Activated CD8-positive, alpha-beta memory T cell treated with anti-CD3 and anti-CD28 coated beads, Interleukin-2, amount 10 ng/mL, durations not matched to agents 7 days and 5 days (primary cell): ENCODE measurements around the gene MAML3. TPM values are rescaled to one million over a fixed set of nuclear protein-coding genes. Genes with fewer than 3 reads are reported as not detected.

Experiments used
- ATAC-seq: fragments of 150-1000 bp; cut with Tn5 transposase; one replicate; pipeline ENCODE4 v1.10.0; 2021; ENCODE audit warnings: moderate library complexity
- CTCF ChIA-PET: fragments of 350-600 bp; sonication (Branson Sonifier 250); formaldehyde crosslinking; loops from one replicate; lab custom pipeline; 2021; ENCODE audit warnings: antibody characterized with exemption; lab: Charles Lee
- DNase-seq: peaks from one replicate; pipeline ENCODE4 v3.0.0-alpha.2; 2020
- H3K27ac Mint-ChIP-seq: one replicate; pipeline ENCODE4 v1.8.0; 2021; ENCODE audit warnings: mild to moderate bottlenecking, mixed read lengths
- H3K27me3 Mint-ChIP-seq: one replicate; pipeline ENCODE4 v1.8.0; 2021; ENCODE audit warnings: mixed read lengths
- H3K36me3 Mint-ChIP-seq: one replicate; pipeline ENCODE4 v1.8.0; 2021; ENCODE audit warnings: mild to moderate bottlenecking, mixed read lengths
- H3K4me1 Mint-ChIP-seq: one replicate; pipeline ENCODE4 v1.8.0; 2021; ENCODE audit warnings: mixed read lengths
- H3K4me3 Mint-ChIP-seq: one replicate; pipeline ENCODE4 v1.8.0; 2021; ENCODE audit warnings: mild to moderate bottlenecking, moderate library complexity, mixed read lengths
- H3K9me3 Mint-ChIP-seq: one replicate; pipeline ENCODE4 v1.8.0; 2022; ENCODE audit warnings: low read depth, mixed read lengths
- total RNA-seq, 2 experiments: library from RNA; stranded (reverse); gene quantifications; one replicate each; pipeline ENCODE4 v1.2.3, GENCODE V29; 2021

Gene MAML3
- total RNA-seq, 2 experiments from 2014 or later: 1.8 to 4.3 TPM

- DNase-seq (no peak), ATAC-seq (no peak)
- no peaks in the 10 kb centered on the region for H3K4me1 Mint-ChIP-seq
- no peak overlapping the region for H3K4me3 Mint-ChIP-seq
- H3K9me3 Mint-ChIP-seq: no peaks in the 10 kb centered on the region
- no peak overlapping the region for H3K27ac Mint-ChIP-seq
- H3K27me3 Mint-ChIP-seq: peaks cover 9% of the 10 kb centered on the region
- H3K36me3 Mint-ChIP-seq: no peaks in the 10 kb centered on the region
- CTCF ChIA-PET: no interaction called here
Measured at GRCh38 chr4:139824882-139825522, 329.0 kb downstream of the MAML3 start.

GRCh38 chr4:139823746-139824145, 330.2 kb downstream of the MAML3 start:
- no peak overlapping the region for H3K4me3 Mint-ChIP-seq
- H3K9me3 Mint-ChIP-seq: no peaks in the 10 kb centered on the region
- H3K4me1 Mint-ChIP-seq: no peaks in the 10 kb centered on the region
- CTCF ChIA-PET: no interaction called here
- no peak overlapping the region for H3K27ac Mint-ChIP-seq
- H3K36me3 Mint-ChIP-seq: no peaks in the 10 kb centered on the region
- no peak for DNase-seq
- ATAC-seq: no peak
- peaks cover 15% of the 10 kb centered on the region for H3K27me3 Mint-ChIP-seq

- Mint-ChIP-seq H3K36me3 (no peaks in the 10 kb centered on the region), H3K27ac (no peak overlapping the region), H3K4me3 (no peak overlapping the region), H3K27me3 (peaks cover 14% of the 10 kb centered on the region), H3K4me1 (no peaks in the 10 kb centered on the region), H3K9me3 (no peaks in the 10 kb centered on the region)
- DNase-seq (no peak), ATAC-seq (no peak)
- CTCF ChIA-PET: no interaction called here
Measured at GRCh38 chr4:139823345-139823744, 330.6 kb downstream of the MAML3 start.

GRCh38 chr4:139822391-139822790, 331.6 kb downstream of the MAML3 start:
- Mint-ChIP-seq H3K36me3 (no peaks in the 10 kb centered on the region), H3K4me1 (no peaks in the 10 kb centered on the region), H3K9me3 (no peaks in the 10 kb centered on the region), H3K4me3 (no peak overlapping the region), H3K27me3 (peaks cover 11% of the 10 kb centered on the region), H3K27ac (no peak overlapping the region)
- CTCF ChIA-PET: no interaction called here
- DNase-seq: no peak
- ATAC-seq: no peak

GRCh38 chr4:139819082-139819481, 334.9 kb downstream of the MAML3 start:
- no peaks in the 10 kb centered on the region for H3K36me3 Mint-ChIP-seq
- no peaks in the 10 kb centered on the region for H3K4me1 Mint-ChIP-seq
- H3K9me3 Mint-ChIP-seq: no peaks in the 10 kb centered on the region
- no peak for ATAC-seq
- H3K27me3 Mint-ChIP-seq: peaks cover 18% of the 10 kb centered on the region
- no peak for DNase-seq
- CTCF ChIA-PET: no interaction called here
- H3K27ac Mint-ChIP-seq: no peak overlapping the region
- no peak overlapping the region for H3K4me3 Mint-ChIP-seq

GRCh38 chr4:139817657-139818452, 336.1 kb downstream of the MAML3 start:
- DNase-seq (no peak), ATAC-seq (no peak)
- CTCF ChIA-PET: no interaction called here
- Mint-ChIP-seq H3K36me3 (no peaks in the 10 kb centered on the region), H3K9me3 (no peaks in the 10 kb centered on the region), H3K27me3 (peaks cover 25% of the 10 kb centered on the region), H3K4me3 (no peak overlapping the region), H3K27ac (no peak overlapping the region), H3K4me1 (no peaks in the 10 kb centered on the region)

GRCh38 chr4:139816856-139817255, 337.1 kb downstream of the MAML3 start:
- no peak overlapping the region for H3K4me3 Mint-ChIP-seq
- ATAC-seq: no peak
- H3K36me3 Mint-ChIP-seq: no peaks in the 10 kb centered on the region
- no peak for DNase-seq
- CTCF ChIA-PET: no interaction called here
- H3K27ac Mint-ChIP-seq: no peak overlapping the region
- no peaks in the 10 kb centered on the region for H3K4me1 Mint-ChIP-seq
- no peaks in the 10 kb centered on the region for H3K9me3 Mint-ChIP-seq
- H3K27me3 Mint-ChIP-seq: peaks cover 27% of the 10 kb centered on the region

- Mint-ChIP-seq H3K27ac (no peak overlapping the region), H3K27me3 (peaks cover 29% of the 10 kb centered on the region), H3K4me1 (no peaks in the 10 kb centered on the region), H3K9me3 (no peaks in the 10 kb centered on the region), H3K36me3 (no peaks in the 10 kb centered on the region), H3K4me3 (no peak overlapping the region)
- CTCF ChIA-PET: no interaction called here
- ATAC-seq (no peak), DNase-seq (no peak)
Measured at GRCh38 chr4:139815778-139816601, 338.0 kb downstream of the MAML3 start.

- no peaks in the 10 kb centered on the region for H3K36me3 Mint-ChIP-seq
- no peak overlapping the region for H3K27ac Mint-ChIP-seq
Measured at GRCh38 chr4:139814323-139815015, 339.5 kb downstream of the MAML3 start.

GRCh38 chr4:139813881-139814280, 340.1 kb downstream of the MAML3 start:
- Mint-ChIP-seq H3K9me3 (no peaks in the 10 kb centered on the region), H3K27ac (no peak overlapping the region), H3K36me3 (no peaks in the 10 kb centered on the region), H3K27me3 (peaks cover 23% of the 10 kb centered on the region), H3K4me3 (no peak overlapping the region), H3K4me1 (no peaks in the 10 kb centered on the region)
- DNase-seq (no peak), ATAC-seq (no peak)
- CTCF ChIA-PET: no interaction called here

More at GRCh38 chr4:139814323-139815015, 339.5 kb downstream of the MAML3 start:
- Mint-ChIP-seq H3K9me3 (no peaks in the 10 kb centered on the region), H3K4me1 (no peaks in the 10 kb centered on the region), H3K27me3 (peaks cover 26% of the 10 kb centered on the region), H3K4me3 (no peak overlapping the region)
- ATAC-seq (no peak), DNase-seq (no peak)
- CTCF ChIA-PET: no interaction called here

GRCh38 chr4:139810710-139811109, 343.3 kb downstream of the MAML3 start:
- Mint-ChIP-seq H3K4me3 (no peak overlapping the region), H3K4me1 (no peaks in the 10 kb centered on the region), H3K9me3 (no peaks in the 10 kb centered on the region), H3K27me3 (peaks cover 26% of the 10 kb centered on the region), H3K36me3 (no peaks in the 10 kb centered on the region), H3K27ac (no peak overlapping the region)
- ATAC-seq: no peak
- DNase-seq: no peak
- CTCF ChIA-PET: no interaction called here

- Mint-ChIP-seq H3K27ac (no peak overlapping the region), H3K4me3 (no peak overlapping the region), H3K9me3 (no peaks in the 10 kb centered on the region), H3K4me1 (no peaks in the 10 kb centered on the region), H3K36me3 (no peaks in the 10 kb centered on the region), H3K27me3 (peaks cover 23% of the 10 kb centered on the region)
- no peak for DNase-seq
- no peak for ATAC-seq
- CTCF ChIA-PET: interaction anchor here (0.7 kb wide), 1 partner anchor 60 kb away, joined by 3 read pairs; no protein-coding TSS in a partner anchor
Measured at GRCh38 chr4:139809757-139810140, 344.2 kb downstream of the MAML3 start.
